CD14-positive monocyte (primary cell): ENCODE results near the gene TCF4. TPM values are rescaled to one million over a fixed set of nuclear protein-coding genes. Genes with fewer than 3 reads are reported as not detected.

Experiments
- DNase-seq, 3 donors: peaks; one replicate each; pipeline ENCODE4 v3.0.0-alpha.2; 2011 to 2022
- H2AFZ ChIP-seq: 2 replicates; pipeline ENCODE4 v1.6.0; 2012; ENCODE audit warnings: mild to moderate bottlenecking, low read depth, low read length, inconsistent platforms; ENCODE audit not compliant: insufficient read depth, poor library complexity, severe bottlenecking
- H3K27ac ChIP-seq, 2 donors: 1 replicate in 1 of 2; 2 replicates in 1 of 2; pipeline ENCODE4 v1.5.1; 2012 to 2013; ENCODE audit warnings: low read length in 2 of 2, control low read depth in 1 of 2, inconsistent platforms in 1 of 2, low read depth in 1 of 2, mild to moderate bottlenecking in 1 of 2
- H3K27me3 ChIP-seq, 2 donors: one replicate each; pipeline versions ENCODE4 v1.6.0 to v1.6.1; 2011 to 2013; ENCODE audit warnings: low read length in 2 of 2; ENCODE audit not compliant: control insufficient read depth in 2 of 2, insufficient read depth in 2 of 2
- H3K36me3 ChIP-seq, 2 donors: replicated peaks in 1 of 2; 1 replicate in 1 of 2; 2 replicates in 1 of 2; pipeline versions ENCODE4 v1.5.1 to v1.6.1; 2012 to 2013; ENCODE audit warnings: low read length in 2 of 2, control low read depth in 1 of 2, inconsistent platforms in 1 of 2, mild to moderate bottlenecking in 1 of 2; ENCODE audit not compliant: insufficient read depth in 2 of 2, control insufficient read depth in 1 of 2
- H3K4me1 ChIP-seq, 2 donors: 1 replicate in 1 of 2; 2 replicates in 1 of 2; pipeline versions ENCODE4 v1.5.1 to v1.6.1; 2012 to 2013; ENCODE audit warnings: low read length in 2 of 2, control low read depth in 1 of 2, inconsistent platforms in 1 of 2, mild to moderate bottlenecking in 1 of 2, moderate library complexity in 1 of 2; ENCODE audit not compliant: insufficient read depth in 2 of 2, control insufficient read depth in 1 of 2
- H3K4me2 ChIP-seq: replicated peaks from 2 replicates; pipeline ENCODE3; 2012; ENCODE audit warnings: low read length, moderate library complexity, mild to moderate bottlenecking; ENCODE audit not compliant: poor library complexity, severe bottlenecking; ENCODE audit errors: extremely low read depth
- H3K4me3 ChIP-seq, 3 experiments: fragments of 200-600 bp in 1 of 3; sonication (generic) in 1 of 3; replicated peaks in 1 of 3; 1 replicate in 2 of 3; 2 replicates in 1 of 3; pipeline ENCODE4 v1.5.1; 2011 to 2013; ENCODE audit warnings: low read length in 3 of 3, mild to moderate bottlenecking in 3 of 3, control low read depth in 2 of 3, low read depth in 2 of 3, inconsistent platforms in 1 of 3, moderate library complexity in 1 of 3
- H3K79me2 ChIP-seq: 2 replicates; pipeline ENCODE4 v1.6.0; 2012; ENCODE audit warnings: mild to moderate bottlenecking, control low read depth, inconsistent platforms, low read length, moderate library complexity; ENCODE audit not compliant: insufficient read depth
- H3K9ac ChIP-seq: 2 replicates; pipeline ENCODE4 v1.6.0; 2017; ENCODE audit warnings: low read length, mild to moderate bottlenecking; ENCODE audit not compliant: insufficient read depth, poor library complexity, severe bottlenecking
- H3K9me3 ChIP-seq, 2 donors: replicated peaks in 1 of 2; 1 replicate in 1 of 2; 2 replicates in 1 of 2; pipeline versions ENCODE4 v1.5.1 to v1.6.1; 2012 to 2013; ENCODE audit warnings: low read length in 2 of 2, control low read depth in 1 of 2; ENCODE audit not compliant: control insufficient read depth in 1 of 2, insufficient read depth in 1 of 2
- H4K20me1 ChIP-seq: 2 replicates; pipeline ENCODE4 v1.6.0; 2012; ENCODE audit warnings: mild to moderate bottlenecking, low read length, control low read depth, moderate library complexity; ENCODE audit not compliant: insufficient read depth
- H3K27ac Mint-ChIP-seq, 7 donors: one replicate each; pipeline ENCODE4 v1.8.0; 2020; ENCODE audit warnings: mild to moderate bottlenecking in 7 of 7, mixed read lengths in 7 of 7, moderate library complexity in 6 of 7, inconsistent platforms in 2 of 7
- H3K27me3 Mint-ChIP-seq, 3 donors: one replicate each; pipeline ENCODE4 v1.8.0; 2021 to 2022; ENCODE audit warnings: low read depth in 3 of 3, mild to moderate bottlenecking in 3 of 3, mixed read lengths in 3 of 3, moderate library complexity in 3 of 3, inconsistent platforms in 1 of 3
- H3K36me3 Mint-ChIP-seq, 2 donors: one replicate each; pipeline ENCODE4 v1.8.0; 2020; ENCODE audit warnings: mixed read lengths in 2 of 2, inconsistent platforms in 1 of 2, mild to moderate bottlenecking in 1 of 2
- H3K4me1 Mint-ChIP-seq: one replicate; pipeline ENCODE4 v1.8.0; 2020; ENCODE audit warnings: mild to moderate bottlenecking, mixed read lengths
- H3K4me3 Mint-ChIP-seq, 2 donors: one replicate each; pipeline ENCODE4 v1.8.0; 2020; ENCODE audit warnings: mild to moderate bottlenecking in 2 of 2, mixed read lengths in 2 of 2, moderate library complexity in 1 of 2
- H3K9me3 Mint-ChIP-seq, 7 donors: one replicate each; pipeline ENCODE4 v1.8.0; 2020 to 2022; ENCODE audit warnings: mixed read lengths in 7 of 7, mild to moderate bottlenecking in 6 of 7, moderate library complexity in 6 of 7, inconsistent platforms in 2 of 7
- CTCF ChIP-seq: fragments of 200-600 bp; IDR thresholded peaks from one replicate; pipeline ENCODE4 v1.8.0; 2022; ENCODE audit warnings: antibody characterized with exemption, mild to moderate bottlenecking
- WGBS: methylation state at CpG from one replicate; pipeline ENCODE4 v1.1.5; 2013; ENCODE audit warnings: missing lambda C conversion rate; ENCODE audit not compliant: insufficient coverage; 5-methylcytosine and 5-hydroxymethylcytosine counted together
- intact Hi-C, 2 donors: fragments of 100-400 bp; cut with micrococcal nuclease; formaldehyde crosslinking; loops; one replicate each; pipeline versions ENCODE4 v1.15.0 to v1.15.1; 2023
- polyA plus RNA-seq, 3 donors: library from polyadenylated mRNA; depleted of rRNA in 1 of 3; unstranded in 2 of 3; stranded (reverse) in 1 of 3; fragments of 300-500 nt in 2 of 3; fragments of >200 nt in 1 of 3; fragmentation: Illumina TruSeq in 2 of 3; gene quantifications; 1 replicate in 2 of 3; 2 replicates in 1 of 3; pipeline ENCODE4 v1.2.3, GENCODE V29; 2012 to 2021

Gene TCF4
- polyA plus RNA-seq, 3 donors = 5.9 to 12.9 (median 10.7) TPM

GRCh38 chr18:55570966-55571365 lies 17.0 kb downstream of the TCF4 start:
- Mint-ChIP-seq H3K27ac (peak overlapping the region in 2 of 7 donors; percentile 0 to 12), H3K27me3 (no peaks in the 10 kb centered on the region), H3K36me3 (peaks cover 0 to 1% of the 10 kb centered on the region in 2 donors), H3K9me3 (peaks cover 0 to 8% (median 4%) of the 10 kb centered on the region in 7 donors), H3K4me1 (peaks cover 20% of the 10 kb centered on the region), H3K4me3 (no peak overlapping the region)
- H3K36me3 ChIP-seq = no peaks in the 10 kb centered on the region
- H3K4me1 ChIP-seq = peaks cover 2 to 20% of the 10 kb centered on the region in 2 donors
- no peak overlapping the region for H3K4me3 ChIP-seq
- no peaks in the 10 kb centered on the region for H3K79me2 ChIP-seq
- intact Hi-C loops = no loop called here
- peaks cover 0 to 2% of the 10 kb centered on the region in 2 donors for H3K9me3 ChIP-seq
- no peaks in the 10 kb centered on the region for H3K27me3 ChIP-seq
- TF ChIP-seq CTCF = no peak
- H2AFZ ChIP-seq = no peak overlapping the region
- no peak overlapping the region for H3K9ac ChIP-seq
- H3K27ac ChIP-seq = no peak overlapping the region
- DNase-seq = no peak
- no peak overlapping the region for H3K4me2 ChIP-seq
- H4K20me1 ChIP-seq = no peaks in the 10 kb centered on the region

GRCh38 chr18:55566456-55566935 lies 21.5 kb downstream of the TCF4 start:
- Mint-ChIP-seq H3K4me1 (no peaks in the 10 kb centered on the region), H3K4me3 (no peak overlapping the region), H3K27ac (no peak overlapping the region), H3K36me3 (peaks cover 0 to 8% of the 10 kb centered on the region in 2 donors), H3K27me3 (no peaks in the 10 kb centered on the region), H3K9me3 (peaks cover 1 to 12% (median 3%) of the 10 kb centered on the region in 7 donors)
- no CpG with 5 or more reads among the region's 2 CpGs for WGBS
- no peak for DNase-seq
- H3K27me3 ChIP-seq = no peaks in the 10 kb centered on the region
- H3K27ac ChIP-seq = no peak overlapping the region
- no peak overlapping the region for H2AFZ ChIP-seq
- no peaks in the 10 kb centered on the region for H3K4me1 ChIP-seq
- H3K9me3 ChIP-seq = peaks cover 0 to 4% of the 10 kb centered on the region in 2 donors
- H3K36me3 ChIP-seq = no peaks in the 10 kb centered on the region
- no peaks in the 10 kb centered on the region for H4K20me1 ChIP-seq
- H3K9ac ChIP-seq = no peak overlapping the region
- intact Hi-C loops = no loop called here
- TF ChIP-seq CTCF = no peak
- no peak overlapping the region for H3K4me3 ChIP-seq
- no peaks in the 10 kb centered on the region for H3K79me2 ChIP-seq
- no peak overlapping the region for H3K4me2 ChIP-seq
